Naive thymus-derived CD4-positive, alpha-beta T cell (primary cell): Measurements from ENCODE around the gene SOX9. TPM values are rescaled to one million over a fixed set of nuclear protein-coding genes. Genes with fewer than 3 reads are reported as not detected.

Experiments
- ATAC-seq: fragments of 150-1000 bp; cut with Tn5 transposase; 2 replicates; pipeline ENCODE4 v1.10.0; 2021; ENCODE audit warnings: mild to moderate bottlenecking, moderate library complexity
- CTCF ChIA-PET: fragments of 350-600 bp; sonication (Branson Sonifier 250); formaldehyde crosslinking; loops from one replicate; lab custom pipeline; 2021; ENCODE audit warnings: antibody characterized with exemption; lab: Charles Lee
- POLR2A ChIA-PET: fragments of 350-600 bp; sonication (Branson Sonifier 250); formaldehyde crosslinking; loops from one replicate; lab custom pipeline; 2021; ENCODE audit warnings: antibody characterized with exemption, inconsistent platforms; lab: Charles Lee
- DNase-seq, 9 donors: peaks; one replicate each; pipeline versions ENCODE4 v3.0.0 to v3.0.0-alpha.2; 2020 to 2022; ENCODE audit warnings: mixed read lengths in 1 of 9
- H3K27ac ChIP-seq: one replicate; pipeline ENCODE4 v1.7.0; 2013; ENCODE audit warnings: mild to moderate bottlenecking, low read depth, low read length, moderate library complexity
- H3K27me3 ChIP-seq, 2 donors: one replicate each; pipeline ENCODE4 v1.7.0; 2013; ENCODE audit warnings: low read length in 2 of 2, mild to moderate bottlenecking in 2 of 2, moderate library complexity in 2 of 2; ENCODE audit not compliant: control insufficient read depth in 2 of 2, insufficient read depth in 2 of 2
- H3K36me3 ChIP-seq, 3 experiments: 1 replicate in 2 of 3; 2 replicates in 1 of 3; pipeline ENCODE4 v1.7.0; 2013; ENCODE audit warnings: low read length in 3 of 3, mild to moderate bottlenecking in 3 of 3, moderate library complexity in 1 of 3; ENCODE audit not compliant: insufficient read depth in 3 of 3, control insufficient read depth in 2 of 3
- H3K4me1 ChIP-seq, 2 donors: one replicate each; pipeline ENCODE4 v1.7.0; 2013; ENCODE audit warnings: low read length in 2 of 2, mild to moderate bottlenecking in 2 of 2, moderate library complexity in 1 of 2; ENCODE audit not compliant: control insufficient read depth in 2 of 2, insufficient read depth in 2 of 2
- H3K4me3 ChIP-seq: 2 replicates; pipeline ENCODE4 v1.7.0; 2013; ENCODE audit warnings: mild to moderate bottlenecking, low read length
- H3K9me3 ChIP-seq, 3 experiments: 1 replicate in 2 of 3; 2 replicates in 1 of 3; pipeline ENCODE4 v1.7.0; 2013; ENCODE audit warnings: low read length in 3 of 3; ENCODE audit not compliant: control insufficient read depth in 2 of 3
- H3K27ac Mint-ChIP-seq, 9 donors: one replicate each; pipeline ENCODE4 v1.8.0; 2020 to 2022; ENCODE audit warnings: mixed read lengths in 9 of 9, mild to moderate bottlenecking in 8 of 9, moderate library complexity in 5 of 9, inconsistent platforms in 2 of 9
- H3K27me3 Mint-ChIP-seq, 5 donors: one replicate each; pipeline ENCODE4 v1.8.0; 2021 to 2022; ENCODE audit warnings: mixed read lengths in 5 of 5, mild to moderate bottlenecking in 1 of 5
- H3K36me3 Mint-ChIP-seq, 5 donors: one replicate each; pipeline ENCODE4 v1.8.0; 2020 to 2022; ENCODE audit warnings: mixed read lengths in 5 of 5, mild to moderate bottlenecking in 3 of 5, inconsistent platforms in 1 of 5
- H3K4me1 Mint-ChIP-seq, 7 donors: one replicate each; pipeline ENCODE4 v1.8.0; 2020 to 2022; ENCODE audit warnings: mixed read lengths in 7 of 7, mild to moderate bottlenecking in 3 of 7, inconsistent platforms in 1 of 7
- H3K4me3 Mint-ChIP-seq, 10 donors: one replicate each; pipeline ENCODE4 v1.8.0; 2020 to 2022; ENCODE audit warnings: mild to moderate bottlenecking in 10 of 10, mixed read lengths in 10 of 10, moderate library complexity in 6 of 10, inconsistent platforms in 2 of 10
- H3K9me3 Mint-ChIP-seq, 11 donors: one replicate each; pipeline ENCODE4 v1.8.0; 2020 to 2022; ENCODE audit warnings: mixed read lengths in 11 of 11, mild to moderate bottlenecking in 4 of 11, inconsistent platforms in 1 of 11, moderate library complexity in 1 of 11
- intact Hi-C, 2 donors: fragments of 100-400 bp; cut with micrococcal nuclease; formaldehyde crosslinking; loops; one replicate each; pipeline ENCODE4 v1.15.1; 2023
- polyA plus RNA-seq, 2 donors: library from polyadenylated mRNA; unstranded; fragments of 300-500 nt; fragmentation: Illumina TruSeq; gene quantifications; one replicate each; pipeline ENCODE4 v1.2.3, GENCODE V29; 2021
- total RNA-seq, 6 experiments: library from RNA in 5 of 6; stranded (reverse) in 5 of 6; gene quantifications; 1 replicate in 5 of 6; 2 replicates in 1 of 6; pipeline ENCODE4 v1.2.3 and lab custom pipeline; 2021 to 2026

Gene SOX9
- total and polyA plus RNA-seq, 7 experiments from 2014 or later, result not detected

GRCh38 chr17:72116661-72117521 lies 3.9 kb upstream of the SOX9 start:
- no peak for ATAC-seq
- Mint-ChIP-seq H3K36me3 (peaks cover 0 to 9% (median 0%) of the 10 kb centered on the region in 5 donors), H3K27me3 (peaks cover 60 to 78% (median 76%) of the 10 kb centered on the region in 5 donors), H3K9me3 (peaks cover 0 to 11% (median 0%) of the 10 kb centered on the region in 11 donors), H3K4me3 (peak overlapping the region in 6 of 10 donors; percentile 12 to 49 (median 34)), H3K4me1 (peaks cover 5 to 20% (median 11%) of the 10 kb centered on the region in 7 donors), H3K27ac (peak overlapping the region in 1 of 9 donors; percentile 71)
- intact Hi-C loops, result loop anchor here in 1 of 2 donors (5.0 kb wide), 1 partner anchor 1480 kb away; no protein-coding TSS in a partner anchor
- ChIA-PET CTCF (no interaction called here), POLR2A (no interaction called here)
- H3K4me1 ChIP-seq, result no peaks in the 10 kb centered on the region
- H3K9me3 ChIP-seq, result no peaks in the 10 kb centered on the region
- DNase-seq, result no peak
- H3K4me3 ChIP-seq, result no peak overlapping the region
- H3K27me3 ChIP-seq, result peaks cover 9% of the 10 kb centered on the region in 2 donors
- no peak overlapping the region for H3K27ac ChIP-seq
- no peaks in the 10 kb centered on the region for H3K36me3 ChIP-seq

DNA sequence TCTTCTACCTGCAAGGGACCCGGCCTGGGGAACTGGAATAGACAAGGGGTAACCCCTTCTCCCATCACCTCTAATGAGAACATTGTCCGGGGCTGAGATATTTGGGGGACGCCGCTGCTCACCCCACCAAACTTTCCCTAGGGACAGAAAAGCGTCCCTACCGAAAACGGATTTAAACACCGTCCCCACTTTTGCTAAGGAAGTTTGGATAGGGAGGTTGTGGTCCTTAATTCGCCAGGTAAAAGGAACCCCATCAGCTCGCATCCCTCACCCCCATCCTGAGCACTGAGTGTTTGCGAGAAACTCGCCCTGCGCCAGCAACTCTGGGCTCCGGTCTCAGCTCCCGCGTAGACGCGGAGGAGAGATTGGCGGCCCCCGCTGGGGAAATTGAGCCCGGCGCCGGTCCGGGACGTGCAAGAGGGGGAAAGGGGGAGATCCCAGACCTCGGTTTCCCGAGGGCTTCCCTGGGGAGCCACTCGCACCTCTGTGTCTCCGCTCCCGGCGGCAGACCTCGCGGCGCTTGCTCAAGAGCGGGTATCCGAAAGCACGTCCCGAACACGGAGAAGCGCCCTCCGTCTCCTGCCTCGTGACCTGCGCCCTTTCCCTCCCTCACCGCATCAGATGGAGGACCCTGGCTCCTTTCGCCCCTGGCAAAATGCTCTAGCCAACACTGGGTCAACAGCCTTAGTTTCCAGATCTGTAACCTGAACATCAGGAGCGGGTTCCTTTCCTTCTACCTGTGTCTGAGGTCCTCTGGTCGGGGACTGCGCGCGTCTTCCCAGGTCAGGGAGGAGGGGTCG lies 3.1 kb upstream of the SOX9 start:
- no peaks in the 10 kb centered on the region for H3K4me1 ChIP-seq
- peak overlapping the region in 1 of 9 donors; percentile 55 for H3K27ac Mint-ChIP-seq
- no peak overlapping the region for H3K27ac ChIP-seq
- H3K9me3 Mint-ChIP-seq, result peaks cover 0 to 11% (median 0%) of the 10 kb centered on the region in 11 donors
- DNase-seq, result no peak
- H3K4me1 Mint-ChIP-seq, result peaks cover 5 to 21% (median 12%) of the 10 kb centered on the region in 7 donors
- no peaks in the 10 kb centered on the region for H3K36me3 ChIP-seq
- no peaks in the 10 kb centered on the region for H3K9me3 ChIP-seq
- no peak overlapping the region for H3K4me3 ChIP-seq
- ChIA-PET POLR2A (no interaction called here), CTCF (no interaction called here)
- H3K36me3 Mint-ChIP-seq, result peaks cover 0 to 9% (median 0%) of the 10 kb centered on the region in 5 donors
- H3K27me3 Mint-ChIP-seq, result peaks cover 67 to 83% (median 71%) of the 10 kb centered on the region in 5 donors
- peaks cover 9% of the 10 kb centered on the region in 2 donors for H3K27me3 ChIP-seq
- intact Hi-C loops, result loop anchor here in 1 of 2 donors (5.0 kb wide), 1 partner anchor 1480 kb away; no protein-coding TSS in a partner anchor
- ATAC-seq, result no peak
- H3K4me3 Mint-ChIP-seq, result peak overlapping the region in 5 of 10 donors; percentile 10 to 61 (median 29)

- H3K9me3 Mint-ChIP-seq, result peaks cover 0 to 14% (median 0%) of the 10 kb centered on the region in 11 donors
- H3K9me3 ChIP-seq, result no peaks in the 10 kb centered on the region
- ChIA-PET POLR2A (no interaction called here), CTCF (no interaction called here)
- H3K4me3 ChIP-seq, result no peak overlapping the region
- intact Hi-C loops, result loop anchor here in 1 of 2 donors (5.0 kb wide), 1 partner anchor 1481 kb away; no protein-coding TSS in a partner anchor
- peaks cover 0 to 14% (median 3%) of the 10 kb centered on the region in 5 donors for H3K36me3 Mint-ChIP-seq
- H3K27ac ChIP-seq, result no peak overlapping the region
- ATAC-seq (no peak), DNase-seq (peak in 2 of 9 donors; percentile 6 to 26)
- peaks cover 68 to 85% (median 75%) of the 10 kb centered on the region in 5 donors for H3K27me3 Mint-ChIP-seq
- no peaks in the 10 kb centered on the region for H3K36me3 ChIP-seq
- peaks cover 9% of the 10 kb centered on the region in 2 donors for H3K27me3 ChIP-seq
- peaks cover 8 to 26% (median 14%) of the 10 kb centered on the region in 7 donors for H3K4me1 Mint-ChIP-seq
- no peaks in the 10 kb centered on the region for H3K4me1 ChIP-seq
- peak overlapping the region in 5 of 10 donors; percentile 14 to 51 (median 30) for H3K4me3 Mint-ChIP-seq
- H3K27ac Mint-ChIP-seq, result peak overlapping the region in 1 of 9 donors; percentile 78
These were observed 2.3 kb upstream of the SOX9 start for GRCh38 chr17:72118335-72119076.

DNA sequence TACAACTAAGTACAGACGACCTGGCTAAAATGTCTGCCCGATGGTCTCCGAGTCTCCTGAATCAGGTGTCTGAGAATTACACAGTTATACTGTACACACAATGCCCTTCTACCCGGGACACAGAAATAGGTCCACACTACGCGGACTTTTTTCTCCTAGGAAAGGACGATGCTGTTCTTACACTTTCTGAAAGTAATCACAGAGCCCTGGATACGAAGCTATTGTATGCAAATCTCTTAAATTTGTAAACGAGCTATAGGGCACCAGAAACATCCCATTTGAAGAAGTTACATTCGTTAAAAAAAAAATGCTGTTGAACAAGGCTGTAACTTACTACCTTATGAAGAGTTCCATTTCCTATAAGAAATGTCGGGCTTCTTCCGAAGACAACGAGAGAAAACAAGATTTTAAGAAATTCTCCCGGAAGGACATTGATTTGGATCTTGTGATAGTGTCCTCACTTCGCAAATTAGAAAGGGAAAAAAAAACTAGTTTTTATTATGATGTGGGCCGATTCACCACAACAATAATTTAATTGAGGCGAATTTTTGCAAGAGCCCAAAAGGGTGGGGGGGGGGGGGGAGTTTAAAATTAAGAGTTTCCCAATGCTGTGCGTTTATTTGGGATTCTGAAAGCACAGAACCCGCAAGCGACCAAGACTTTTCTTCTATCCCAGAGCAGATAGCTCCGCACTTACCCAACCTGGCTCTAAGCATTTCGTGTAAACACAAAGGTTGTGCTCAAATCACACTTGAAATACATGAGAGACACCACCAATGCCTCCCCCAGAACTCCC lies 1.5 kb upstream of the SOX9 start:
- Mint-ChIP-seq H3K4me3 (peak overlapping the region in 1 of 10 donors; percentile 27), H3K9me3 (peaks cover 0 to 10% (median 0%) of the 10 kb centered on the region in 11 donors), H3K36me3 (peaks cover 0 to 17% (median 5%) of the 10 kb centered on the region in 5 donors), H3K27me3 (peaks cover 65 to 82% (median 77%) of the 10 kb centered on the region in 5 donors), H3K4me1 (peaks cover 8 to 26% (median 14%) of the 10 kb centered on the region in 7 donors), H3K27ac (no peak overlapping the region)
- POLR2A ChIA-PET, result no interaction called here
- Histone ChIP-seq H3K4me3 (no peak overlapping the region), H3K27ac (no peak overlapping the region), H3K27me3 (peaks cover 9% of the 10 kb centered on the region in 2 donors), H3K36me3 (no peaks in the 10 kb centered on the region), H3K9me3 (no peaks in the 10 kb centered on the region), H3K4me1 (no peaks in the 10 kb centered on the region)
- ATAC-seq (no peak), DNase-seq (no peak)
- intact Hi-C loops, result loop anchor here in 1 of 2 donors (5.0 kb wide), 1 partner anchor 1482 kb away; no protein-coding TSS in a partner anchor
- CTCF ChIA-PET, result no interaction called here

DNA sequence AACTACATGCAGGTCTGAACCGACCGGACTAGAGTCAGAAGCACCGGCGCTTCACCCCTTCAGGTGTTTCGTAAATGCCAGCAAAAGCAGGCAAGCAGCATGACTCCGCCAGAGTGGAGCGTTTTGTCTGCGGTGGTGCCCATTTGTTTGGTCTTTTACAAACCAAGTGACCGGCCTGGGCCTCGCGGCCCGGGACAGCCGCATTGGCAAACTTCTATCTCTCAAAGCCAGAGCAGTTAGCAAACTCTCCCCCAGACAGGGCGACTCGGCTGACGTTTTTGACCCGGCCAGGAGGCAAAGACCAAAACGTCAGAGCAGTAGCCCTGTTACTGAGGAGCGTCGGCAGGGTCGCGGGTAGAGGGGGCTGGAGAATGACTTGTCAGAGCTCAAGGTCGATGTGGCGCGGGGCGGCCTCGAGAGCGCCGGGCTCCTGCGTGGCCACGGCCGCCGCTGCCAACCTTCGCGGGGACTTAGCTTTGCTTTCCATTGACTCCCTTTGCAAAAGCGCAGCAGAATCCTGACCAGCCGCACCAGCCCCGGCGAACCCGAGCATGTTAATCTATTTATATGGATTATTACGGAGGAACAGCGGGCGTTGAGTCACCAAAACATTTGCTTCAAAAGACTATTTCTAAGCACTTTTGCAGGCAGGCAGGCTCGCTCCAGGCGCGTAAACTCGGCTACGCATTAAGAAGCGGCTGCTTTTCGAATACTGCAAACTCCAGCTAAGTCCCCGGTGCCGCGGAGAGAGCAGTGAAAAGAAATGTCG lies 763 bp upstream of the SOX9 start:
- Histone ChIP-seq H3K9me3 (no peaks in the 10 kb centered on the region), H3K36me3 (no peaks in the 10 kb centered on the region), H3K27ac (no peak overlapping the region), H3K27me3 (peaks cover 9% of the 10 kb centered on the region in 2 donors), H3K4me3 (no peak overlapping the region), H3K4me1 (no peaks in the 10 kb centered on the region)
- Mint-ChIP-seq H3K4me1 (peaks cover 8 to 29% (median 14%) of the 10 kb centered on the region in 7 donors), H3K27ac (peak overlapping the region in 1 of 9 donors; percentile 55), H3K4me3 (peak overlapping the region in 4 of 10 donors; percentile 16 to 45 (median 27)), H3K27me3 (peaks cover 64 to 82% (median 77%) of the 10 kb centered on the region in 5 donors), H3K36me3 (peaks cover 0 to 19% (median 5%) of the 10 kb centered on the region in 5 donors), H3K9me3 (peaks cover 0 to 10% (median 0%) of the 10 kb centered on the region in 11 donors)
- ChIA-PET POLR2A (no interaction called here), CTCF (no interaction called here)
- DNase-seq, result no peak
- no peak for ATAC-seq
- intact Hi-C loops, result loop anchor here in 1 of 2 donors (5.0 kb wide), 1 partner anchor 1483 kb away; no protein-coding TSS in a partner anchor
